GM12891 (cell line): Measurements from ENCODE around the gene SMIM29.

Experiments
- POLR2A ChIP-seq: IDR thresholded peaks from 2 replicates; pipeline ENCODE4 v1.6.1; 2011; ENCODE audit warnings: low read depth, low read length, control low read depth
- POLR2AphosphoS5 ChIP-seq: IDR thresholded peaks from 2 replicates; pipeline ENCODE4 v1.6.1; 2011; ENCODE audit warnings: low read depth, low read length, control low read depth
- SPI1 ChIP-seq: IDR thresholded peaks from 2 replicates; pipeline ENCODE4 v1.6.1; 2011; ENCODE audit warnings: low read depth, low read length, control low read depth
- TAF1 ChIP-seq: IDR thresholded peaks from 2 replicates; pipeline ENCODE4 v1.6.1; 2011; ENCODE audit warnings: low read depth, low read length, control low read depth

GRCh38 chr6:34248198-34248726 lies 544 bp downstream of the SMIM29 start:
- TF ChIP-seq SPI1 (no peak), POLR2AphosphoS5 (no peak), POLR2A (no peak; the same call in 1 of the 2 replicates), TAF1 (no peak)
